ENCODE data around the gene WNT9B.
"Not testable (repeated sequence)": the region's sequence is repeated elsewhere in the genome, so short reads cannot be mapped to it uniquely, and the experiment has no call there.

DNA sequence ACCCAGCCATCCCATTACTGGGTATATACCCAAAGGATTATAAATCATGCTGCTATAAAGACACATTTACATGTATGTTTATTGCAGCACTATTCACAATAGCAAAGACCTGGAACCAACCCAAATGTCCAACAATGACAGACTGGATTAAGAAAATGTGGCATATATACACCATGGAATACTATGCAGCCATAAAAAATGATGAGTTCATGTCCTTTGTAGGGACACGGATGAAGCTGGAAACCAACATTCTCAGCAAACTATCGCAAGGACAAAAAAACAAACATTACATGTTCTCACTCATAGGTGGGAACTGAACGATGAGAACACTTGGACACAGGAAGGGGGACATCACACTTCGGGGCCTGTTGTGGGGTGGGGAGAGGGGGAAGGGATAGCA, 70.6 kb downstream of the WNT9B start:
- TF ChIP-seq NFE2L2 (conservative IDR thresholded peaks at IDR 0.05; ENCODE audit: low read length); SMC3 (IDR thresholded peaks at IDR 0.05); POLR2AphosphoS2 (conservative IDR thresholded peaks at IDR 0.05; ENCODE audit: low read length); EHMT2 (IDR thresholded peaks at IDR 0.05; ENCODE audit: low read depth); ZSCAN20 (CRISPR knock-in tag; IDR thresholded peaks at IDR 0.05); EP300 (IDR thresholded peaks at IDR 0.05): not testable (repeated sequence)
- TF ChIP-seq, protein P1, sequence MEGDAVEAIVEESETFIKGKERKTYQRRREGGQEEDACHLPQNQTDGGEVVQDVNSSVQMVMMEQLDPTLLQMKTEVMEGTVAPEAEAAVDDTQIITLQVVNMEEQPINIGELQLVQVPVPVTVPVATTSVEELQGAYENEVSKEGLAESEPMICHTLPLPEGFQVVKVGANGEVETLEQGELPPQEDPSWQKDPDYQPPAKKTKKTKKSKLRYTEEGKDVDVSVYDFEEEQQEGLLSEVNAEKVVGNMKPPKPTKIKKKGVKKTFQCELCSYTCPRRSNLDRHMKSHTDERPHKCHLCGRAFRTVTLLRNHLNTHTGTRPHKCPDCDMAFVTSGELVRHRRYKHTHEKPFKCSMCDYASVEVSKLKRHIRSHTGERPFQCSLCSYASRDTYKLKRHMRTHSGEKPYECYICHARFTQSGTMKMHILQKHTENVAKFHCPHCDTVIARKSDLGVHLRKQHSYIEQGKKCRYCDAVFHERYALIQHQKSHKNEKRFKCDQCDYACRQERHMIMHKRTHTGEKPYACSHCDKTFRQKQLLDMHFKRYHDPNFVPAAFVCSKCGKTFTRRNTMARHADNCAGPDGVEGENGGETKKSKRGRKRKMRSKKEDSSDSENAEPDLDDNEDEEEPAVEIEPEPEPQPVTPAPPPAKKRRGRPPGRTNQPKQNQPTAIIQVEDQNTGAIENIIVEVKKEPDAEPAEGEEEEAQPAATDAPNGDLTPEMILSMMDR (IDR thresholded peaks at IDR 0.05): not testable (repeated sequence)
- TF ChIP-seq, protein P2, sequence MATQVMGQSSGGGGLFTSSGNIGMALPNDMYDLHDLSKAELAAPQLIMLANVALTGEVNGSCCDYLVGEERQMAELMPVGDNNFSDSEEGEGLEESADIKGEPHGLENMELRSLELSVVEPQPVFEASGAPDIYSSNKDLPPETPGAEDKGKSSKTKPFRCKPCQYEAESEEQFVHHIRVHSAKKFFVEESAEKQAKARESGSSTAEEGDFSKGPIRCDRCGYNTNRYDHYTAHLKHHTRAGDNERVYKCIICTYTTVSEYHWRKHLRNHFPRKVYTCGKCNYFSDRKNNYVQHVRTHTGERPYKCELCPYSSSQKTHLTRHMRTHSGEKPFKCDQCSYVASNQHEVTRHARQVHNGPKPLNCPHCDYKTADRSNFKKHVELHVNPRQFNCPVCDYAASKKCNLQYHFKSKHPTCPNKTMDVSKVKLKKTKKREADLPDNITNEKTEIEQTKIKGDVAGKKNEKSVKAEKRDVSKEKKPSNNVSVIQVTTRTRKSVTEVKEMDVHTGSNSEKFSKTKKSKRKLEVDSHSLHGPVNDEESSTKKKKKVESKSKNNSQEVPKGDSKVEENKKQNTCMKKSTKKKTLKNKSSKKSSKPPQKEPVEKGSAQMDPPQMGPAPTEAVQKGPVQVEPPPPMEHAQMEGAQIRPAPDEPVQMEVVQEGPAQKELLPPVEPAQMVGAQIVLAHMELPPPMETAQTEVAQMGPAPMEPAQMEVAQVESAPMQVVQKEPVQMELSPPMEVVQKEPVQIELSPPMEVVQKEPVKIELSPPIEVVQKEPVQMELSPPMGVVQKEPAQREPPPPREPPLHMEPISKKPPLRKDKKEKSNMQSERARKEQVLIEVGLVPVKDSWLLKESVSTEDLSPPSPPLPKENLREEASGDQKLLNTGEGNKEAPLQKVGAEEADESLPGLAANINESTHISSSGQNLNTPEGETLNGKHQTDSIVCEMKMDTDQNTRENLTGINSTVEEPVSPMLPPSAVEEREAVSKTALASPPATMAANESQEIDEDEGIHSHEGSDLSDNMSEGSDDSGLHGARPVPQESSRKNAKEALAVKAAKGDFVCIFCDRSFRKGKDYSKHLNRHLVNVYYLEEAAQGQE (IDR thresholded peaks at IDR 0.05): not testable (repeated sequence)

Data from A549 (cell line).